Measurements from ENCODE around the gene SND1.

The SND1 gene

GRCh38 chr7:127713758-127714157 lies 61.8 kb downstream of the SND1 start:
- TF ChIP-seq RARB (CRISPR knock-in tag; IDR thresholded peaks at IDR 0.05): no peak

GRCh38 chr7:127715272-127715671 lies 63.3 kb downstream of the SND1 start:
- no peak for ATAC-seq

More at GRCh38 chr7:127713758-127714157, 61.8 kb downstream of the SND1 start:
- ATAC-seq: no peak

GRCh38 chr7:127715901-127716300 lies 63.9 kb downstream of the SND1 start:
- TF ChIP-seq SNAI2 (CRISPR knock-in tag; IDR thresholded peaks at IDR 0.05) (no peak), TSHZ2 (CRISPR knock-in tag; IDR thresholded peaks at IDR 0.05) (no peak), POU6F1 (CRISPR knock-in tag; IDR thresholded peaks at IDR 0.05; ENCODE audit: borderline replicate concordance, low read depth) (no peak), TOX (CRISPR knock-in tag; IDR thresholded peaks at IDR 0.05; ENCODE audit: borderline replicate concordance) (no peak), PATZ1 (CRISPR knock-in tag; IDR thresholded peaks at IDR 0.05; ENCODE audit: borderline replicate concordance) (no peak), ZNF8 (CRISPR knock-in tag; IDR thresholded peaks at IDR 0.05) (no peak), ZC3H10 (CRISPR knock-in tag; IDR thresholded peaks at IDR 0.05) (no peak), CREB5 (CRISPR knock-in tag; IDR thresholded peaks at IDR 0.05; ENCODE audit: low read depth) (no peak), OSR1 (CRISPR knock-in tag; IDR thresholded peaks at IDR 0.05) (no peak), CSDC2 (CRISPR knock-in tag; IDR thresholded peaks at IDR 0.05) (no peak), RARB (CRISPR knock-in tag; IDR thresholded peaks at IDR 0.05) (no peak), GLIS3 (CRISPR knock-in tag; IDR thresholded peaks at IDR 0.05) (no peak), ISL1 (CRISPR knock-in tag; IDR thresholded peaks at IDR 0.05) (no peak), ZNF565 (CRISPR knock-in tag; conservative IDR thresholded peaks at IDR 0.05; ENCODE audit: low read depth) (no peak), PPARA (CRISPR knock-in tag; IDR thresholded peaks at IDR 0.05; ENCODE audit: borderline replicate concordance) (no peak), TCF4 (CRISPR knock-in tag; IDR thresholded peaks at IDR 0.05; ENCODE audit: borderline replicate concordance) (no peak), ESRRG (CRISPR knock-in tag; IDR thresholded peaks at IDR 0.05) (no peak), ZFP3 (CRISPR knock-in tag; IDR thresholded peaks at IDR 0.05) (no peak), BACH2 (CRISPR knock-in tag; IDR thresholded peaks at IDR 0.05; ENCODE audit: borderline replicate concordance) (no peak)
- ATAC-seq: no peak

More at GRCh38 chr7:127715272-127715671, 63.3 kb downstream of the SND1 start:
- TF ChIP-seq ARNTL (CRISPR knock-in tag; IDR thresholded peaks at IDR 0.05; ENCODE audit: borderline replicate concordance, low read depth) (no peak), CSRNP3 (CRISPR knock-in tag; IDR thresholded peaks at IDR 0.05) (no peak), BACH2 (CRISPR knock-in tag; IDR thresholded peaks at IDR 0.05; ENCODE audit: borderline replicate concordance) (no peak), TOX (CRISPR knock-in tag; IDR thresholded peaks at IDR 0.05; ENCODE audit: borderline replicate concordance) (no peak), ISL1 (CRISPR knock-in tag; IDR thresholded peaks at IDR 0.05) (no peak), ZNF8 (CRISPR knock-in tag; IDR thresholded peaks at IDR 0.05) (no peak), CREB5 (CRISPR knock-in tag; IDR thresholded peaks at IDR 0.05; ENCODE audit: low read depth) (no peak), RARB (CRISPR knock-in tag; IDR thresholded peaks at IDR 0.05) (no peak), TCF4 (CRISPR knock-in tag; IDR thresholded peaks at IDR 0.05; ENCODE audit: borderline replicate concordance) (no peak)
